ENCODE measurements around the gene SLC26A8.
"Not testable (repeated sequence)": the region's sequence is repeated elsewhere in the genome, so short reads cannot be mapped to it uniquely, and the experiment has no call there.

Gene SLC26A8

DNA sequence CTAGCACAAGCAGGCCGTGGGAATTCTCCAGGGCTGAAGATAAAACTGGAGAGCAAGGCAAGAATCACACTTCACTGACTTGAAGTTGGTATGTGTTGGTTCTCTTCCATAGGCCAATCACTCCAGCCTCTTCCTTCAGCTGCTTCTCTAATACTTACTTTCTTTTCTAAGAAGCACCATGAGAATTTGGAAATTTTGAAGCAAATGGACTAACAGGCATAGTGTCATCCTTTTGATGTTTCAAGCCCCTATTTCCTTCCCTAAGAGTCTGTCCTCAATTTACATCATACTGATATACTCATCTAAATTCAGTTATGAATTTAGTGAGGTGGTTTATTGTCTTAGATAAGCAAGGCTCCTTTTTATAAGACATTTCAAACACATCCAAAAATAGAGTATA lies 24.0 kb downstream of the SLC26A8 start:
- no peak for DNase-seq

DNA sequence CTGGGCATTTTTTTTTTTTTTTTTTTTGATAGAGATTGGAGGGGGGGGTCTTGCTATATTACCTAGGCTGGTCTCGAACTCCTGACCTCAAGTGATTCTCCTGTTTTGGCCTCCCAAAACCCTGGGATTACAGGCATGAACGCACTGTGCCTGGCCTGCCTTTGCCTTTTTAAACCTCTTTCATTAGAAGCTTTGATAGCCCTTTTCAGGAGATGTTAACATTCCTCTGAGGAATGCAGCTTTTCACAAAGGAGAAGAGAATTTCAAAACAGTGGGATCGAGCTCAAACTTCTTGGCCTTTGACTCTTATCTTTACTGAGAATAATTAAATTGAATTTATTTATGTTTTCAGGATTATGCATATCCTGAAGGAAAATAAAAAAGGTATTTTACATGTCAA lies 31.3 kb downstream of the SLC26A8 start:
- no peak for DNase-seq

- DNase-seq, result not testable (repeated sequence)
Measured at GRCh38 chr6:35988047-35988446, 36.4 kb downstream of the SLC26A8 start.

GRCh38 chr6:35984701-35985100 lies 39.7 kb downstream of the SLC26A8 start:
- DNase-seq, result no peak

DNA sequence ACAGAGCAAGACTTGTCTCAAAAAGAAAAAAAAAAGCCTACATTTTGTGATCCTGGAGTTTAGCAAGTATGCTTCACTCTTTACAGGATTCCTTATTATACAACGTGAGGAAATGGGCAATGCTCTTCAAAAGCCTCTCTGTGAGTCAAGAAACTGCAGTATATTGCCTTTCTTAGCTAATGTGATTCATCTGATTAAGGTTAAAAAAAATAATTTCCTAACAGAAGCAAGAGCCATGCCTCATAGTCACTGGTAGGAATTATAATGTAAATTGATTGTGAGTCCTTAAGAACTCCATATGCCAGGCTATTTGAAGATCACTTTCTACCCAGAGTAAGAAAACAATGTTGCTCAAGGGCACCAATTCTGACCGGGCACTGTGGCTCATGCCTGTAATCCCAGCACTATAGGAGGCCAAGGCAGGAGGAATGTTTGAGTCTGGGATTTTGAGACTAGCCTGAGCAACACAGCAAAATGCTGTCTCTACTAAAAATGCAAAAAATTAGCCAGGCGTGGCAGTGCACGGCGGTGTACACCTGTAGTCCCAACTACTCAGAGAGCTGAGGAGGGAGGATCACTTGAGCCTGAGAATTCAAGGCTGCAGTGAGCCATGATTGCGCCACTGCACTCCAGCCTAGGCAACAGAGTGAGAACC lies 43.3 kb downstream of the SLC26A8 start:
- no peak for DNase-seq

DNA sequence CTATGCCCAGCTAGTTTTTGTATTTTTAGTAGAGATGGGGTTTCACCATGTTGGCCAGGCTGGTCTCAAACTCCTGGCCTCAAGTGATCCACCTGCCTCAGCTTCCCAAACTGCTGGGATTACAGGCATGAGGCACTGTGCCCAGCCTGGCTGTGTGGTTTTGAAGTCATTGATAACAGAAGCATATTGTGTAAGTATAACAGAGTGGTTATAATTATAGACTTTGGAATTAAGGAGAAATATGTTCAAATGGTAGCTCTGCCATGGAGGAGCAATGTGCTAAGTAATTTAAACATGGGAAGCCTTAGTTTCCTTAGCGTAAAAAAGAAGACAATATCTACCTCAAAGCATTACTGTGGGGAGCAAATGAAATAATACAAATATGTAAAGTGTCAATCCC lies 44.3 kb downstream of the SLC26A8 start:
- not testable (repeated sequence) for DNase-seq

GRCh38 chr6:35977308-35977707 lies 47.1 kb downstream of the SLC26A8 start:
- DNase-seq, result no peak

DNA sequence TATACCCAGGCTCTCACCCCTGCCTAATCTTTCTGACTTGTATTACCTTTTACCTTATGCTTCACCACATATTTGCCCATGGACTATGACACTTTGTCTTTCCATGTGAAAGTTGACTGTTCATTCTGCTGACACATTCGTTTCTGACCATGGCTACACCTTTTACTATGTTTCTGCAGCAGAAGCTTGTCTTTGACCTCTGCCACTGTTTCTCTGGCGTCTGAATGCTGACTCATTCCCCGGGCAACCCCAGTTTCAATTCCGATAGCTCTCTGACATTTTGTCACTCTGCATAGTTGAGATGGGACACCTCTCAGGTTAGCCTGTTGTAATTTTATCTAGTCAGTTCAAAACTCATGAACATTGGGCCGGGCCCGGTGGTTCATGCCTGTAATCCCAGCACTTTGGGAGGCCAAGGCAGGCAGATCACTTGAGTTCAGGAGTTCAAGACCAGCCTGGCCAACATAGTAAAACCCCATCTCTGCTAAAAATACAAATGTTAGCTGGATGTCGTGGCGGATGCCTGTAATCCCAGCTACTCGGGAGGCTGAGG lies 50.7 kb downstream of the SLC26A8 start:
- DNase-seq, result no peak

DNA sequence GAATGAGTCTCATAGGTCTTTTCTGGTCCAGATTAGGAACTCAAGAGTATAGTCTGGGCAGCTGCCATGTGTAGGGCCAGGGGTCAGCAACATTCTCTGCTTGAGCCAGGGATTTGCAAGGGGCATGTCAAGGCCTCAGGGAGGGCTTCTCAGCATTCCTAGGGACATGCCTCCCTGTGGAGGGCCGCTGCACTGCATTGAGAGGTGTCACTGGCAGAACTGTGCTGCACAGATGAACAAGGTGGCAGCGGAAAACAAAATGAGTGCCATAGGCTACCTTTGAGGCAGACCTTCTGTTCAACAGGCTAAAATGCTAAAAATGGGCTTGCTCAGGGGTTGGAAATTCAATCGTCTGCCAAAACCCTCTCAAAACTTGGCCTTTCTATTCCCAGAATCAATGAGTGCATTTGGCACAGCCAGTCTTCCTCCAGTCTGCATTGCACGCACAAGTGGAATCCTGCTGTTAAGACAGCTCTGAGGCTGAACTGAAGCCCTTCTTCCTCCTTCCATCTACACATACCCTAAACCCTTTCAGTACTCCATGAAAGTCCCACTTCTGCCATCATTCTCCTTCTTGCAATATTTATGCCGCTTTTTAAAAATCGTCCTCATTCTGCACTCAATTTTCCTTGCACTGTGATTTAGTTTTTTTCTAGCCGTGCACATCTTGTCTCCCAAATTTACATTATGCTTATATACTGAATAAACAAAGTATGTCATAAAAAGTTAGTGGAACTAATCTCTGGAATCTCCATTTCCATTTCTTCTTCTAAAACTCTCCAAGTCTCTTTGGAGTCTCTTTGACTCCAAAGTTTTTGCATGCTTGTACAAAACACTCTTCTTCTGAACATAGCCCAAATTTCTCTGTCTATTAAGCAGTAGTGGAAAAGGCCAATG lies 51.7 kb downstream of the SLC26A8 start:
- no peak for DNase-seq

- DNase-seq, result no peak
Measured at GRCh38 chr6:35970181-35970580, 54.3 kb downstream of the SLC26A8 start.

- DNase-seq, result no peak
Measured at GRCh38 chr6:35969646-35970045, 54.8 kb downstream of the SLC26A8 start.

- DNase-seq, result no peak
Measured at GRCh38 chr6:35968821-35969220, 55.6 kb downstream of the SLC26A8 start.

GRCh38 chr6:35967076-35967774 lies 57.2 kb downstream of the SLC26A8 start:
- DNase-seq, result peak; percentile 65

- DNase-seq, result no peak
Measured at GRCh38 chr6:35962779-35963560, 61.5 kb downstream of the SLC26A8 start.

DNA sequence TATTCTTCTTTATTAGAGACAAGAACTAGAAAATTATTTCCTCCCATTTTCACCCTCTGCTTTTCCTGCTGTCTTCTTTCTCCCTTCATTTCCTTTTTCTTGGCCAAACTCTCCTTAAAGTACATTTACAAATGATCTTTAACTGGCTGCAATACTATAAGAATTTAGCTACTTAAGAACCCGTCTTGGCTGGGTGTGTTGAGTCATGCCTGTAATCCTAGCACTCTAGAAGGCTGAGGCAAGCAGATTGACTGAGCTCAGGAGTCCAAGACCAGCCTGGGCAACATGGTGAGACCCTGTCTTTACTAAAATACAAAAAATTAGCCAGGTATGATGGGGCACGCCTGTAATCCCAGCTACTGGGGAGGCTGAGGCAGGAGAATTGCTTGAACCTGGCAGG lies 64.3 kb downstream of the SLC26A8 start:
- no peak for DNase-seq

GRCh38 chr6:35955970-35956369 lies 68.5 kb downstream of the SLC26A8 start:
- no peak for DNase-seq

GRCh38 chr6:35955521-35955920 lies 68.9 kb downstream of the SLC26A8 start:
- DNase-seq, result no peak

DNA sequence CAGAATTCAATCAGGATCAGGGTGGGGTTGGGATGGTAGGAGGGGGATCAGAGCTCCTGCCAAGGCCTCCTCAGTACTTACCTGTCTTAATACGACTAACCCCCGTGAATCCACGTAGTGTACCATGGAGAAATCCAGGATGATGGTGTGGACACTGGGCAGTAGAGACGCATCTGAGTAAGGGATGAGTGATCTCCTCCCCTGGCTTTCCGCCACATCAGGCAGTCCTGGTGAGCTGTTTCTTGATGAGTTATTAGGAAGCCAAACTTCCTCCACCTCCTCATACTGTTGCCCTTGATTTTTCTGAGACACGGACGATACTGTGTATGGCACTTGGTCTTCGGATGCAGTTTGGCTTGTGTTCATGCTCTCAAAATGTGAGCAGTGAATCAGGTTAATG lies 69.4 kb downstream of the SLC26A8 start:
- DNase-seq, result no peak

DNA sequence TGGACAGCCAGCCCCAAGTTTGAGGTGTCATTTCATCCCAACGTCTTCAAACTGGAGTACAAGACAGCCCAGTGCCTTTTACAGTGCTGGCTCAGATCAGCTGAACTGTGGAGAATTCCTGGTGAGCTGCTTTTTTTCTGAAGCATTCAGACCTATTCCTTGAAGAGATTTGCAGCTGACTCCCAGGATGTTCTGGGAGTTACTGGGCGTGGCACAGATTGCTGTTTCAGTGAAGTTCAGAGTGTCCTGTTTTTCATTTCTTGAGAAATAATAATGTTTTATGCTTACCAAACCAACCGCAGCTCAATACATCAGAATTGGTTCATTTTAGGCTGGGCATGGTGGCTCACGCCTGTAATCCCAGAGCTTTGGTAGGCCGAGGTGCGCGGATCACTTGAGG lies 70.1 kb downstream of the SLC26A8 start:
- DNase-seq, result no peak

GRCh38 chr6:35948725-35949124 lies 75.7 kb downstream of the SLC26A8 start:
- no peak for DNase-seq

DNA sequence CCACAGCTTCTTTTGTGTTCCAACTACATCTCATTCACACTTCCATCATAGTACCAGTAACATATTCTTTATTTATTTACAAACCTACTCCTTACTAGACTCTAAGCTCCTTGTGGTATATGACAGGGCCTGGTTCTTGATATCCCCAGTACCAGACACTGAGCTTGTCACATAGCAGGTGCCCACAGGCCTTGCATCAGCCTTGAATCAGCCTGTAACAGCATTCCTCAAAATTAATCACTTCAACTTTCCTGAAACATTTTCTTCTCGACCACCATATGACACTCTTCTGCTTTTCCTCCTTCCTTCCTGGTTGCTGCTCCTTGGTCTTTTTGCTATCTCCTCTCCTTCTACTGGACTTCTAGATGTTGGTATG lies 78.8 kb downstream of the SLC26A8 start:
- no peak for DNase-seq

GRCh38 chr6:35943390-35943789 lies 81.1 kb downstream of the SLC26A8 start:
- DNase-seq, result no peak

DNA sequence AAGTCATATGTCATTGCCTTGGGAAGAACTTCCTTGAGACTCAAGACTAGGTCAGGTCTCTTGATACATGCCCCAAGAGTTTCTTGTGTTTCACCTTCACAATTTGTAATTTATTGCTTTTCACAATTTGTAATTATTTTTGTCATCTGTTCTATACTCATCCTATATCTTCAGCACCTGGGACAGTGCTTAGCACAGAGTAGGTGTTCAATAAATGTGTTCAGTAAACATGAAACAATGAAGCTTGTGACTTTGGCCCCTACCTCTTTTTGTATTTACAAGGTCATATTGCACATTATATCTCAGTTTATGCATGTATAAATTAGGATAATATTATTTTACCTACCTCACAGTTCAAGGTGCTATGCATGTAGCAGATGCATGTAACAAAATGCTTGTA lies 82.1 kb downstream of the SLC26A8 start:
- no peak for DNase-seq
